ENCODE measurements around the gene TP53BP2. TPM values are rescaled to one million over a fixed set of nuclear protein-coding genes. Genes with fewer than 3 reads are reported as not detected.

Gene TP53BP2
- total RNA-seq, 4 donors from 2014 or later, result 18.9 to 56.5 (median 34.7) TPM

- TF ChIP-seq CTCF (IDR thresholded peaks at IDR 0.05; ENCODE audit: low read depth), result no peak
These were observed 115.1 kb downstream of the TP53BP2 start for GRCh38 chr1:223730479-223731132.

- no peak for TF ChIP-seq CTCF (IDR thresholded peaks at IDR 0.05; ENCODE audit: low read depth)
These were observed 115.8 kb downstream of the TP53BP2 start for GRCh38 chr1:223729906-223730305.

Other genes with a start within 250 kb of the TP53BP2 start
- not detected for gene CAPN8, start 180.2 kb downstream of the TP53BP2 start, total RNA-seq
- 100 to 1,000 TPM; 177 to 263 (median 207) TPM for gene CAPN2, start 133.4 kb downstream of the TP53BP2 start, total RNA-seq